ENCODE measurements around the gene THOC6.
A peak's percentile ranks its signal among the peaks of the same experiment; 100 is the strongest.

THOC6 gene

GRCh38 chr16:3023415-3023668 is 493 bp upstream of the THOC6 start:
- H3K4me3 ChIP-seq (ENCODE audit: low read length): peak overlapping the region; percentile 56
- H3K36me3 ChIP-seq (ENCODE audit: insufficient read depth, low read length): peaks cover 19% of the 10 kb centered on the region
- peak overlapping the region; percentile 22 for H2AFZ ChIP-seq (ENCODE audit: low read depth, low read length)
- H3K9me3 ChIP-seq (ENCODE audit: low read length): no peaks in the 10 kb centered on the region
- peaks cover 27% of the 10 kb centered on the region for H3K4me1 ChIP-seq (ENCODE audit: insufficient read depth, low read length)
- no peaks in the 10 kb centered on the region for H3K27me3 ChIP-seq (ENCODE audit: insufficient read depth, low read length)

DNA sequence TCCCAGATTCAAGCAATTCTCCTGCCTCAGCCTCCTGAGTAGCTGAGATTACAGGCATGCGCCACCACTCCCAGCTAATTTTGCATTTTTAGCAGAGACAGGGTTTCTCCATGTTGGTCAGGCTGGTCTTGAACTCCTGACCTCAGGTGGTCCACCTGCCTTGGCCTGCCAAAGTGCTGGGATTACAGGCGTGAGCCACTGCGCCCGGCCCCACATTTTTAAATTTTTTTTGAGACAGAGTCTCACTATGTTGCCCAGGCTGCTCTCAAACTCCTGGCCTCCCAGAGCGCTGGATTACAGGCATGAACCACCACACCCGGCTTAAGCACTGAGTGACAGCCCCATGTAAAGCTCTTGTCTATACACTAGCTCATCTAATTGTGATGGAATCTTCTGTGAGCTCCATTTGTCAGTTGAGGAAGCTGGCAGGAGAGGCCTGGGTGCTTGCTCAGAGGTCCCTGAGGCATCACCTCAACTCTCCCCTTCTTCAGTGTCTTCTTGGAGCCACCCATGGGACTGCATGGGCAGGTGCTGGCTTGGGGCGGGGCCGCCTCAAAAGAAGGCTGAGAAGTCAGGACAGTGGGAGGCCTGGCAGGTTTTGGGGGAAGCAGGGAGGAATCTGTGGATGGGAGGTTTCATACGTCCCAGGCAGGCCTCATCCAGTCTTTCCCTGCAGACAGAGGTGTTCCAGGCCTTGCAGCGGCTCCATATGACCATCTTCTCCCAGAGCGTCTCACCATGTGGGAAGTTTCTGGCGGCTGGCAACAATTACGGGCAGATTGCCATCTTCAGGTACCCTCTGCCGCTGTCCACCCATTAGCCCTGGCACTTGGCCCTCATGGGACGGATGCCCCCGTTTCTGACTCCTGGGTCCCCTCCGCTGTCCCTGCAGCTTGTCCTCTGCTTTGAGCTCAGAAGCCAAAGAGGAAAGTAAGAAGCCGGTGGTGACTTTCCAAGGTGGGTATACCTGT is 1.5 kb downstream of the THOC6 start:
- no peaks in the 10 kb centered on the region for H3K9me3 ChIP-seq (ENCODE audit: low read length)
- peaks cover 27% of the 10 kb centered on the region for H3K4me1 ChIP-seq (ENCODE audit: insufficient read depth, low read length)
- no peak overlapping the region for H2AFZ ChIP-seq (ENCODE audit: low read depth, low read length)
- no peak overlapping the region for H3K4me3 ChIP-seq (ENCODE audit: low read length)
- peaks cover 19% of the 10 kb centered on the region for H3K36me3 ChIP-seq (ENCODE audit: insufficient read depth, low read length)
- no peaks in the 10 kb centered on the region for H3K27me3 ChIP-seq (ENCODE audit: insufficient read depth, low read length)

GRCh38 chr16:3026003-3026378 is 2.2 kb downstream of the THOC6 start:
- H2AFZ ChIP-seq (ENCODE audit: low read depth, low read length): no peak overlapping the region
- peaks cover 19% of the 10 kb centered on the region for H3K36me3 ChIP-seq (ENCODE audit: insufficient read depth, low read length)
- peaks cover 22% of the 10 kb centered on the region for H3K4me1 ChIP-seq (ENCODE audit: insufficient read depth, low read length)
- no peaks in the 10 kb centered on the region for H3K27me3 ChIP-seq (ENCODE audit: insufficient read depth, low read length)
- no peak overlapping the region for H3K4me3 ChIP-seq (ENCODE audit: low read length)
- no peaks in the 10 kb centered on the region for H3K9me3 ChIP-seq (ENCODE audit: low read length)

DNA sequence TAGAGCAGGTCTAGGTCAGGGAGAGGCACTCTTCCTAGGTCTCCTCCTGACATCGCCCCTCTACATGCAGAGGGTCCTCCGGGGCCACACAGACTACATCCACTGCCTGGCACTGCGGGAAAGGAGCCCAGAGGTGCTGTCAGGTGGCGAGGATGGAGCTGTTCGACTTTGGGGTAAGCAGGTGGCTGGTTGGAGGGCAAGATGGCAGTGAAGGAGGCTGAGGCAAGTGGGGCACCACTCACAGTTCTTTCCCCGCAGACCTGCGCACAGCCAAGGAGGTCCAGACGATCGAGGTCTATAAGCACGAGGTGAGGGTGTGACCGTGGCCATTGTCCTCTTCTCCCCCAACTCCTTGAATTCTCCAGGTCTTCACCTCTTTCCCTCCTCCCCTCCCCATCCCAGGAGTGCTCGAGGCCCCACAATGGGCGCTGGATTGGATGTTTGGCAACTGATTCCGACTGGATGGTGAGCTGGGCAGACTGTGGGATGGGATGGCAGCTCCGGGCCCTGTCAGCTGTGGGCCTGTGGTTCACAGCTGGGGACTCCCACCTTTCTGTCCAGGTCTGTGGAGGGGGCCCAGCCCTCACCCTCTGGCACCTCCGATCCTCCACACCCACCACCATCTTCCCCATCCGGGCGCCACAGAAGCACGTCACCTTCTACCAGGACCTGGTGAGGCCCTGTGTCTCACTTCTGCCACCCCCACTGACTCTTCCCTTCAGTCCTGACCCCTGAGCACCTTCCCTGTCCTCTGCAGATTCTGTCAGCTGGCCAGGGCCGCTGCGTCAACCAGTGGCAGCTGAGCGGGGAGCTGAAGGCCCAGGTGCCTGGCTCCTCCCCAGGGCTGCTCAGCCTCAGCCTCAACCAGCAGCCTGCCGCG is 3.0 kb downstream of the THOC6 start:
- H3K9me3 ChIP-seq (ENCODE audit: low read length): no peaks in the 10 kb centered on the region
- H3K36me3 ChIP-seq (ENCODE audit: insufficient read depth, low read length): peaks cover 19% of the 10 kb centered on the region
- H2AFZ ChIP-seq (ENCODE audit: low read depth, low read length): no peak overlapping the region
- no peak overlapping the region for H3K4me3 ChIP-seq (ENCODE audit: low read length)
- H3K27me3 ChIP-seq (ENCODE audit: insufficient read depth, low read length): no peaks in the 10 kb centered on the region
- peaks cover 18% of the 10 kb centered on the region for H3K4me1 ChIP-seq (ENCODE audit: insufficient read depth, low read length)

DNA sequence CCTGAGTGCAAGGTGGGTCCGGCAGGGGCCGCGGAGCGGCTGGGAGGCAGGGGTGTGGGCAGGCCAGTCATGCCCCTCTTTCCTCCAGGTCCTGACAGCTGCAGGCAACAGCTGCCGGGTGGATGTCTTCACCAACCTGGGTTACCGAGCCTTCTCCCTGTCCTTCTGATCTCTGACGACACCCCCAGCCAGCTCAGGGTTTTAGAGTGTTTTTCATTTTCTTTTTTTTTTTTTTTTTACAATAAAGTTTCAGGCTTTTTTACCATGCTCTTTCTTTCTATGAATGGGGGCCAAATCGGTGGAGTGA is 3.6 kb downstream of the THOC6 start:
- H3K4me1 ChIP-seq (ENCODE audit: insufficient read depth, low read length): peaks cover 12% of the 10 kb centered on the region
- H2AFZ ChIP-seq (ENCODE audit: low read depth, low read length): no peak overlapping the region
- peaks cover 19% of the 10 kb centered on the region for H3K36me3 ChIP-seq (ENCODE audit: insufficient read depth, low read length)
- H3K27me3 ChIP-seq (ENCODE audit: insufficient read depth, low read length): peaks cover 2% of the 10 kb centered on the region
- no peak overlapping the region for H3K4me3 ChIP-seq (ENCODE audit: low read length)
- no peaks in the 10 kb centered on the region for H3K9me3 ChIP-seq (ENCODE audit: low read length)

DNA sequence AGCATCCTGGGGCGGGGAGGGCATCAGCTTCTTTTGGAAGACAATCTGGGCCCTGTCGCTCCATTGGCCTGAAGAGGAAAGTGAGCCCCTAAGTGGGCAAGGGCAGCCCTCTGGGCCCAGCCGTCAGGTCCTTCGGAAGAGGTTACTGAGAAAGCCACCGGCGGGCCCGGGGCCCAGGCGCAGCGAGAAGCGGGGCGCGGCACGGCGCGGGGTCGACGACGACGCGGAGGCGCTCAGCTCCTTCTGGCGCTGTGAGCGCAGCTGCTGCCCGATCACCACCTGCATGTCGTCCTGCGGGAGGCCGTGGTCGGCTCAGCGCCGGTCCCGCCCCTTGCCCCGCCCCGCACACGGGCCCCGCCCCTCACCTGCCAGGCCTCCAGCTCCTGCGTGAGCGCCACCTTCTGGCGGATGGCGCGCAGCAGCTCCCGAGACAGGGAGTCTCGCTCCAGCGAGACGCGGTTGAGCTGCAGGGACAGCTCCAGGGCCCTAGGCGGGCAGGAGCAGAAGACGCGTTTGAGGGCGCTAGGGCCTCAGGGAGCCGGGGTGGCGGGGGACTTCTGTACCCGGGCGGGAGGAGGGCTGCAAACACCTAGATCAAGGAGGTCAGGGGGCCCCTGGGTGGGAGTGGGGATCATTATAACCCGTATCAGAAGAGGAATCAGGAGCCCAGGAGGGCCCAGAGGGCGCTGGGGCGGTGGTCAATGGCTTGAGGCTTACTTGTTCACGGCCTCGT is 4.3 kb downstream of the THOC6 start:
- peaks cover 7% of the 10 kb centered on the region for H3K27me3 ChIP-seq (ENCODE audit: insufficient read depth, low read length)
- H3K4me1 ChIP-seq (ENCODE audit: insufficient read depth, low read length): peaks cover 5% of the 10 kb centered on the region
- no peak overlapping the region for H3K4me3 ChIP-seq (ENCODE audit: low read length)
- H3K36me3 ChIP-seq (ENCODE audit: insufficient read depth, low read length): peaks cover 19% of the 10 kb centered on the region
- H3K9me3 ChIP-seq (ENCODE audit: low read length): no peaks in the 10 kb centered on the region
- H2AFZ ChIP-seq (ENCODE audit: low read depth, low read length): no peak overlapping the region

GRCh38 chr16:3028716-3029319 is 5.0 kb downstream of the THOC6 start:
- Histone ChIP-seq H3K27me3 (ENCODE audit: insufficient read depth, low read length) (peaks cover 14% of the 10 kb centered on the region), H3K36me3 (ENCODE audit: insufficient read depth, low read length) (peaks cover 19% of the 10 kb centered on the region), H3K9me3 (ENCODE audit: low read length) (no peaks in the 10 kb centered on the region), H3K4me3 (ENCODE audit: low read length) (no peak overlapping the region), H2AFZ (ENCODE audit: low read depth, low read length) (no peak overlapping the region), H3K4me1 (ENCODE audit: insufficient read depth, low read length) (no peaks in the 10 kb centered on the region)

GRCh38 chr16:3029491-3030221 is 5.8 kb downstream of the THOC6 start:
- Histone ChIP-seq H3K27me3 (ENCODE audit: insufficient read depth, low read length) (peaks cover 18% of the 10 kb centered on the region), H3K4me1 (ENCODE audit: insufficient read depth, low read length) (no peaks in the 10 kb centered on the region), H3K4me3 (ENCODE audit: low read length) (no peak overlapping the region), H2AFZ (ENCODE audit: low read depth, low read length) (no peak overlapping the region), H3K9me3 (ENCODE audit: low read length) (no peaks in the 10 kb centered on the region), H3K36me3 (ENCODE audit: insufficient read depth, low read length) (peaks cover 19% of the 10 kb centered on the region)

DNA sequence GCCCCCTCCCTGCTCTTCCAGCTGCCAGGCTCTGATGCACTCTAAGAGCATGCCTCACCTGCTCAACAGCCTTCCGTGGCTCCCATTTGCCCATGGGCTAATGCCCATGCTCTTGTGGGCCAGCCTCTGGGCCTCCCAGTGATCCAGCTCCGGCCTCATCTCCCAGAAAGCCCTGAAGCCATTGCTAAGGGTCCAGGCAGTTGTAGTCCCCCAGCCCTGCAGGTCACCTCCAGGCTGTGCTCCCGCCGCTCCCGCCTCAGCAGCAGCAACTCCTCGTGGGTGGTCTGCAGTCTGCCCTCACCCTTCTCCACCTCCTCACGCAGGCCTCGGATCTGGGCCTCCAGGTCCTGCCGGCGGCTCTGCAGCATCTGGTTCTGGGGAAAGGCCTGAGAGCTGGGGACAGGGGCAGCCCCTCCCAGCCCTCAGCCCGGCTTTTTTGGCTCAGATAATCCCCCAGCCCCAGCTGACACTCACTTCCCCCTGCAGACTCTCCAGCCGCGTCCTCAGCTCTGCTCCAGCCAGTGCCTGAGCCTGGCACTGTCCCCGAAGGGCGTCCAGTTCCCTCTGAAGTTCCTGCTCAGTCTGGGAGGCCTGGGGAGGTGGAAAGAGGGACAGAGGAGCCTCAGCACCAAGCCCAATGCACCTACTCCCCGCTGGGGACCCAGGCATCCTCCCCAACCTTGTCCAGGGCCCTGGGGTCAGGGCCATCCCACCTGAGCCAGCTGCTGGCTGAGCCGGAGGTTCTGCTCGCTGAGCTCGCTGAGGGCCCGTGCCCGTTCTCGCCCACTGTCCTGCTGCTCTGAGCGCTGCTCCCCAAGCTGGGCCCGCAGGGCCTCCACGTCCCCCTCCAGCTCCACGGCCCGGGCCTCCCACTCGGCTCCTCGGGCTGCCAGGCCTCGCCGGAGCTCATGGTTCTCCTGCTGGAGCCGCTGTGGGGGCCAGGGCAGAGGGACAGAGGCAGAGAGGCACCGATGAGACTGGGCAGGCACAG is 6.7 kb downstream of the THOC6 start:
- H3K27me3 ChIP-seq (ENCODE audit: insufficient read depth, low read length): peaks cover 24% of the 10 kb centered on the region
- H3K36me3 ChIP-seq (ENCODE audit: insufficient read depth, low read length): peaks cover 17% of the 10 kb centered on the region
- H3K9me3 ChIP-seq (ENCODE audit: low read length): no peaks in the 10 kb centered on the region
- H3K4me3 ChIP-seq (ENCODE audit: low read length): no peak overlapping the region
- H2AFZ ChIP-seq (ENCODE audit: low read depth, low read length): no peak overlapping the region
- H3K4me1 ChIP-seq (ENCODE audit: insufficient read depth, low read length): no peaks in the 10 kb centered on the region

- Histone ChIP-seq H3K9me3 (ENCODE audit: low read length) (no peaks in the 10 kb centered on the region), H3K4me1 (ENCODE audit: insufficient read depth, low read length) (no peaks in the 10 kb centered on the region), H2AFZ (ENCODE audit: low read depth, low read length) (no peak overlapping the region), H3K36me3 (ENCODE audit: insufficient read depth, low read length) (no peaks in the 10 kb centered on the region), H3K4me3 (ENCODE audit: low read length) (no peak overlapping the region), H3K27me3 (ENCODE audit: insufficient read depth, low read length) (peaks cover 43% of the 10 kb centered on the region)
Observed at GRCh38 chr16:3032624-3033023, 8.8 kb downstream of the THOC6 start.

- Histone ChIP-seq H3K36me3 (ENCODE audit: insufficient read depth, low read length) (no peaks in the 10 kb centered on the region), H3K4me3 (ENCODE audit: low read length) (no peak overlapping the region), H2AFZ (ENCODE audit: low read depth, low read length) (no peak overlapping the region), H3K9me3 (ENCODE audit: low read length) (no peaks in the 10 kb centered on the region), H3K4me1 (ENCODE audit: insufficient read depth, low read length) (no peaks in the 10 kb centered on the region), H3K27me3 (ENCODE audit: insufficient read depth, low read length) (peaks cover 56% of the 10 kb centered on the region)
Observed at GRCh38 chr16:3035289-3035971, 11.6 kb downstream of the THOC6 start.
